ENCODE data around the gene DLK1. TPM values are rescaled to one million over a fixed set of nuclear protein-coding genes. Genes with fewer than 3 reads are reported as not detected.

Gene DLK1
- total and polyA plus RNA-seq, 8 donors, result 0.05 to 24.6 (median 3.5) TPM; not detected in 4

GRCh38 chr14:100692859-100693558, 33.7 kb upstream of the DLK1 start:
- no peak overlapping the region for H3K27ac ChIP-seq
- no peaks in the 10 kb centered on the region for H3K9me3 ChIP-seq
- TF ChIP-seq EP300 (IDR thresholded peaks at IDR 0.05) (no peak), POLR2AphosphoS5 (IDR thresholded peaks at IDR 0.05) (no peak), POLR2A (IDR thresholded peaks at IDR 0.05) (no peak)
- TF ChIP-seq, protein P1, sequence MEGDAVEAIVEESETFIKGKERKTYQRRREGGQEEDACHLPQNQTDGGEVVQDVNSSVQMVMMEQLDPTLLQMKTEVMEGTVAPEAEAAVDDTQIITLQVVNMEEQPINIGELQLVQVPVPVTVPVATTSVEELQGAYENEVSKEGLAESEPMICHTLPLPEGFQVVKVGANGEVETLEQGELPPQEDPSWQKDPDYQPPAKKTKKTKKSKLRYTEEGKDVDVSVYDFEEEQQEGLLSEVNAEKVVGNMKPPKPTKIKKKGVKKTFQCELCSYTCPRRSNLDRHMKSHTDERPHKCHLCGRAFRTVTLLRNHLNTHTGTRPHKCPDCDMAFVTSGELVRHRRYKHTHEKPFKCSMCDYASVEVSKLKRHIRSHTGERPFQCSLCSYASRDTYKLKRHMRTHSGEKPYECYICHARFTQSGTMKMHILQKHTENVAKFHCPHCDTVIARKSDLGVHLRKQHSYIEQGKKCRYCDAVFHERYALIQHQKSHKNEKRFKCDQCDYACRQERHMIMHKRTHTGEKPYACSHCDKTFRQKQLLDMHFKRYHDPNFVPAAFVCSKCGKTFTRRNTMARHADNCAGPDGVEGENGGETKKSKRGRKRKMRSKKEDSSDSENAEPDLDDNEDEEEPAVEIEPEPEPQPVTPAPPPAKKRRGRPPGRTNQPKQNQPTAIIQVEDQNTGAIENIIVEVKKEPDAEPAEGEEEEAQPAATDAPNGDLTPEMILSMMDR (IDR thresholded peaks at IDR 0.05), result no peak
- H3K27me3 ChIP-seq, result peaks cover 0 to 42% (median 11%) of the 10 kb centered on the region in 3 donors
- no peak for DNase-seq
- intact Hi-C loops (cut with DNase I; ENCODE audit: low total_unique reads), result no loop called here
- H3K4me3 ChIP-seq, result no peak overlapping the region
- H3K4me1 ChIP-seq, result no peaks in the 10 kb centered on the region
- no peaks in the 10 kb centered on the region for H3K36me3 ChIP-seq
- WGBS, 5 donors, result 65 to 74% (median 67%) methylated on average over 24 to 27 of the region's 27 CpGs

GRCh38 chr14:100693877-100694578, 32.7 kb upstream of the DLK1 start:
- DNase-seq, result no peak
- peaks cover 0 to 34% (median 11%) of the 10 kb centered on the region in 3 donors for H3K27me3 ChIP-seq
- WGBS, 5 donors, result 49 to 78% (median 62%) methylated on average over 17 to 23 of the region's 23 CpGs
- no peaks in the 10 kb centered on the region for H3K4me1 ChIP-seq
- H3K36me3 ChIP-seq, result no peaks in the 10 kb centered on the region
- no peak for TF ChIP-seq EP300 (IDR thresholded peaks at IDR 0.05)
- TF ChIP-seq, protein P1 (IDR thresholded peaks at IDR 0.05), result no peak
- no peak for TF ChIP-seq POLR2A (IDR thresholded peaks at IDR 0.05)
- no peak for TF ChIP-seq POLR2AphosphoS5 (IDR thresholded peaks at IDR 0.05)
- H3K9me3 ChIP-seq, result no peaks in the 10 kb centered on the region
- H3K4me3 ChIP-seq, result no peak overlapping the region
- no peak overlapping the region for H3K27ac ChIP-seq
- intact Hi-C loops (cut with DNase I; ENCODE audit: low total_unique reads), result no loop called here

DNA sequence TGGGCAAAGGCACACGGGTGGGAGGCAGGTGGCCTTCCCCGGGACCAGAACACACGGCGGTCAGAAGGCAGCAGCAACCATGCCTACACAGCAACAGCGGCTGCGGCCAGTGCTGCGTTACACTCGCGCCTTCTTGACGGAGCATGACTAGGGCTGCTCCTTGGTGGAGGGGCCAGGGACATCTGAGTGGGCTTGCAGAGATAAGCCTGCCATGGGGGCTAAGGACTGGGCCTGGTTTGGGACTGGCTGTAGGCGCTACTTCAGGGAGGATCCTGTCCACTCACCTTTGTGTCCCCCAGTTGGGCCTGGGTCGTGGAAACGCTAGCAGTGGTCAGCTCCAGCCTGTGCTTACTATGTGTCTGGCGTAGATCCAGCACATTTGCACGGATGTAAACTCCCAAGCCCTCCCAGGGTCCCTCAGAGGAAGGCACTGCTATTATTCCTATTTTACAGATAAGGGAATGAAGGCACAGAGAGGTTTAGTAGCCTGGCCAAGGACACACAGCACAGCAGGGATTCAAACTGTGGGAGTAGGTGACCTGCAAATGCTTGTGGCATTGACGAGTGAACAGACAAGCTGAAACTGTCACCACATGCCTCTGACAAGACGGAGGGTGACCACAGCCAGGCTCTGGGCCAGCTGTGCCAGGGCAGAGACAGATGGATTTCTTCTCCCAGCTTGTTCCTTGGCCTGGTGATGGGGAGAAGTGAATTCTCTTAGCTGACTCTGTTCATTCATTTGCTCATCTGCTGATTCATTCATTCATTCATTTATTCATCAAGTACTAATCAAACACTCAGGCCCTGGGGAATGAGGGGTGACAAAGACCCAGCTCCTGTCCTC, 31.9 kb upstream of the DLK1 start:
- 73 to 81% (median 77%) methylated on average over 13 to 17 of the region's 17 CpGs for WGBS, 5 donors
- H3K36me3 ChIP-seq, result no peaks in the 10 kb centered on the region
- H3K4me3 ChIP-seq, result no peak overlapping the region
- no peak for DNase-seq
- no peaks in the 10 kb centered on the region for H3K4me1 ChIP-seq
- peaks cover 0 to 37% (median 11%) of the 10 kb centered on the region in 3 donors for H3K27me3 ChIP-seq
- TF ChIP-seq, protein P1 (IDR thresholded peaks at IDR 0.05), result no peak
- no peak for TF ChIP-seq EP300 (IDR thresholded peaks at IDR 0.05)
- TF ChIP-seq POLR2AphosphoS5 (IDR thresholded peaks at IDR 0.05), result no peak
- TF ChIP-seq POLR2A (IDR thresholded peaks at IDR 0.05), result no peak
- H3K9me3 ChIP-seq, result no peaks in the 10 kb centered on the region
- H3K27ac ChIP-seq, result no peak overlapping the region
- intact Hi-C loops (cut with DNase I; ENCODE audit: low total_unique reads), result no loop called here

- Histone ChIP-seq H3K36me3 (no peaks in the 10 kb centered on the region), H3K27me3 (peaks cover 0 to 37% (median 11%) of the 10 kb centered on the region in 3 donors), H3K27ac (no peak overlapping the region), H3K4me3 (no peak overlapping the region), H3K4me1 (no peaks in the 10 kb centered on the region), H3K9me3 (no peaks in the 10 kb centered on the region)
- no peak for DNase-seq
- TF ChIP-seq EP300 (IDR thresholded peaks at IDR 0.05) (no peak), POLR2A (IDR thresholded peaks at IDR 0.05) (no peak), POLR2AphosphoS5 (IDR thresholded peaks at IDR 0.05) (no peak)
- TF ChIP-seq, protein P1 (IDR thresholded peaks at IDR 0.05), result no peak
- 60 to 73% (median 67%) methylated on average over 11 to 13 of the region's 13 CpGs for WGBS, 5 donors
- intact Hi-C loops (cut with DNase I; ENCODE audit: low total_unique reads), result no loop called here
These were observed 31.3 kb upstream of the DLK1 start for GRCh38 chr14:100695423-100695738.
